A549 (cell line): ENCODE results near the gene NTHL1. TPM values are rescaled to one million over a fixed set of nuclear protein-coding genes. Genes with fewer than 3 reads are reported as not detected.

Experiments
- ATAC-seq, 2 experiments: fragments of 200-7000 bp in 1 of 2; fragments of >200 bp in 1 of 2; cut with Nextera tagmentation in 1 of 2; cut with Tn5 transposase in 1 of 2; 3 replicates each; pipeline versions ENCODE4 v1.8.0 to v1.9.1; 2018 to 2020; ENCODE audit warnings: mild to moderate bottlenecking in 1 of 2, moderate library complexity in 1 of 2
- CTCF ChIA-PET: fragments of 300-600 bp; sonication (Branson Sonifier 250); formaldehyde crosslinking; extraction: SDS; loops from one replicate; lab custom pipeline; 2021; ENCODE audit warnings: antibody characterized with exemption, inconsistent platforms; lab: Yijun Ruan, JAX
- POLR2A ChIA-PET: fragments of 350-600 bp; formaldehyde crosslinking; extraction: SDS; loops from one replicate; lab custom pipeline; 2021; ENCODE audit warnings: antibody characterized with exemption, inconsistent platforms; lab: Yijun Ruan, JAX
- DNase-seq, 2 experiments: peaks; one replicate each; pipeline versions ENCODE4 v3.0.0 to v3.0.0-alpha.2; 2011 to 2016; ENCODE audit warnings: low read depth in 1 of 2, low spot score in 1 of 2
- FAIRE-seq: peaks from 2 replicates; lab custom pipeline; 2011; peaks lifted over from hg19 to GRCh38; lab: Jason Lieb, UNC
- H3K27ac ChIP-seq, 2 experiments: fragments of >200 bp; sonication (Bioruptor Twin); formaldehyde crosslinking; 3 replicates each; pipeline ENCODE4 v1.5.1; 2016 to 2017
- H3K4me1 ChIP-seq: fragments of >200 bp; sonication (Bioruptor Twin); formaldehyde crosslinking; 3 replicates; pipeline ENCODE4 v1.6.1; 2016
- H3K4me2 ChIP-seq: fragments of >200 bp; sonication (Bioruptor Twin); formaldehyde crosslinking; 3 replicates; pipeline ENCODE4 v1.6.1; 2016
- H3K4me3 ChIP-seq: fragments of >200 bp; sonication (Bioruptor Twin); formaldehyde crosslinking; 3 replicates; pipeline ENCODE4 v1.5.1; 2016
- H3K9me3 ChIP-seq: fragments of >200 bp; sonication (Bioruptor Twin); formaldehyde crosslinking; 3 replicates; pipeline ENCODE4 v1.6.1; 2016
- ATOH8 ChIP-seq: fragments of 250-450 bp; sonication (Bioruptor Pico); IDR thresholded peaks from 2 replicates; pipeline ENCODE4 v1.5.0; 2020; ENCODE audit warnings: low read depth, mild to moderate bottlenecking, moderate library complexity
- BCL3 ChIP-seq: fragments of >200 bp; sonication (Bioruptor Twin); formaldehyde crosslinking; IDR thresholded peaks from 3 replicates; pipeline ENCODE4 v1.6.1; 2016
- CEBPB ChIP-seq, 2 experiments: fragments of >200 bp in 1 of 2; sonication (Bioruptor Twin) in 1 of 2; formaldehyde crosslinking in 1 of 2; IDR thresholded peaks; 2 replicates each; pipeline ENCODE4 v1.6.1; 2012 to 2016
- CHD2 ChIP-seq: fragments of 150-350 bp; IDR thresholded peaks from 2 replicates; pipeline ENCODE4 v1.6.1; 2014; ENCODE audit warnings: low read length; ENCODE audit not compliant: partially characterized antibody
- ELK1 ChIP-seq: fragments of 150-350 bp; IDR thresholded peaks from 2 replicates; pipeline ENCODE4 v1.6.1; 2014; ENCODE audit warnings: low read depth, mild to moderate bottlenecking, low read length
- GATA3 ChIP-seq: IDR thresholded peaks from 2 replicates; pipeline ENCODE4 v1.6.1; 2012; ENCODE audit warnings: borderline replicate concordance
- HMGXB4 ChIP-seq: fragments of 250-450 bp; sonication (Bioruptor Pico); IDR thresholded peaks from 2 replicates; pipeline ENCODE4 v1.5.0; 2021; ENCODE audit warnings: mild to moderate bottlenecking, moderate library complexity, borderline replicate concordance
- MAX ChIP-seq: IDR thresholded peaks from 2 replicates; pipeline ENCODE4 v1.6.1; 2012
- MAZ ChIP-seq: fragments of 150-350 bp; IDR thresholded peaks from 2 replicates; pipeline ENCODE4 v1.6.1; 2014; ENCODE audit warnings: antibody characterized with exemption, low read depth, low read length, borderline replicate concordance
- NFE2L2 ChIP-seq: fragments of 150-350 bp; conservative IDR thresholded peaks from 2 replicates; pipeline ENCODE4 v1.6.1; 2014; ENCODE audit warnings: low read length
- NPAS2 ChIP-seq: fragments of 250-450 bp; sonication (Bioruptor Pico); IDR thresholded peaks from 2 replicates; pipeline ENCODE4 v1.8.0; 2022; ENCODE audit warnings: mild to moderate bottlenecking, moderate library complexity, borderline replicate concordance
- PBX3 ChIP-seq: IDR thresholded peaks from 2 replicates; pipeline ENCODE4 v1.6.1; 2012
- POLR2A ChIP-seq: IDR thresholded peaks from 2 replicates; pipeline ENCODE4 v1.6.1; 2012; ENCODE audit warnings: mild to moderate bottlenecking, low read length
- POLR2AphosphoS2 ChIP-seq: conservative IDR thresholded peaks from 2 replicates; pipeline ENCODE4 v1.6.1; 2012; ENCODE audit warnings: low read length, improper control_type of control experiment, inconsistent platforms
- RARB ChIP-seq: fragments of 250-450 bp; sonication (Bioruptor Pico); IDR thresholded peaks from 2 replicates; pipeline ENCODE4 v1.8.0; 2021; ENCODE audit warnings: mild to moderate bottlenecking, moderate library complexity
- SREBF2 ChIP-seq: fragments of 450-650 bp; IDR thresholded peaks from 2 replicates; pipeline ENCODE4 v1.6.1; 2014; ENCODE audit warnings: mild to moderate bottlenecking, moderate library complexity
- USF2 ChIP-seq: fragments of 450-650 bp; IDR thresholded peaks from 2 replicates; pipeline ENCODE4 v1.6.1; 2014; ENCODE audit warnings: antibody characterized with exemption
- ZFP36 ChIP-seq: fragments of 450-650 bp; IDR thresholded peaks from 2 replicates; pipeline ENCODE4 v1.6.1; 2014; ENCODE audit warnings: borderline replicate concordance; ENCODE audit not compliant: partially characterized antibody
- WGBS: methylation state at CpG from one replicate; pipeline ENCODE4 v1.1.6; 2017; ENCODE audit errors: missing lambda C conversion rate; 5-methylcytosine and 5-hydroxymethylcytosine counted together
- polyA plus RNA-seq, 4 experiments: library from polyadenylated mRNA; depleted of rRNA in 3 of 4; stranded (reverse); fragments of >200 nt; fragmentation: RNase III in 1 of 4; extraction: RNeasy Plus Mini Kit Qiagen cat#74134 plus additional on column Dnase treatment in 1 of 4; gene quantifications; 2 replicates in 3 of 4; 3 replicates in 1 of 4; pipeline ENCODE4 v1.2.3, GENCODE V29; 2011 to 2017

NTHL1 gene
- polyA plus RNA-seq, 2 of the 4 experiments (the other 2 are of a cell fraction) = 28.8 to 42.3 TPM

- Histone ChIP-seq H3K4me3 (no peak overlapping the region), H3K4me1 (peaks cover 31% of the 10 kb centered on the region), H3K4me2 (no peak overlapping the region), H3K27ac (peak overlapping the region; percentile 11 to 88; a peak in 3 of 6 replicates), H3K9me3 (no peaks in the 10 kb centered on the region)
- ChIA-PET CTCF (interaction anchor here (0.6 to 7.8 kb wide), 9 partner anchors 9 to 425 kb away, joined by 3 to 117 read pairs (median 4); partner anchors contain the start of genes ECI1 and PKD1), POLR2A (no interaction called here)
- FAIRE-seq = no peak
- TF ChIP-seq MAZ (no peak), HMGXB4 (CRISPR knock-in tag) (no peak), NFE2L2 (no peak), CHD2 (no peak)
- ATAC-seq = no peak
- WGBS = 95% methylated on average over 7 of the region's 14 CpGs
- no peak for DNase-seq
Measured at GRCh38 chr16:2025251-2025650, 22.4 kb downstream of the NTHL1 start.

- ChIA-PET CTCF (interaction anchor here (0.6 to 7.8 kb wide), 18 partner anchors 8 to 198 kb away, joined by 3 to 117 read pairs (median 4); partner anchors contain the start of genes NTHL1, PKD1 and TSC2), POLR2A (interaction anchor here (2.7 kb wide), 1 partner anchor 131 kb away, joined by 19 read pairs; the partner anchor contains the start of gene TRAF7)
- ATAC-seq (no peak), FAIRE-seq (no peak), DNase-seq (no peak)
- TF ChIP-seq ZFP36 (no peak), CEBPB (IDR thresholded peaks at IDR 0.05) (no peak), NPAS2 (CRISPR knock-in tag) (no peak), GATA3 (no peak), HMGXB4 (CRISPR knock-in tag) (no peak), RARB (CRISPR knock-in tag) (no peak), MAX (no peak), USF2 (no peak), ELK1 (no peak), POLR2A (no peak), BCL3 (no peak), ATOH8 (CRISPR knock-in tag) (no peak), POLR2AphosphoS2 (no peak), PBX3 (no peak), MAZ (no peak), SREBF2 (no peak)
- H3K4me1 ChIP-seq = peaks cover 31% of the 10 kb centered on the region
- H3K4me3 ChIP-seq = no peak overlapping the region
- peak overlapping the region; percentile 92; the same call in 2 of the 3 replicates for H3K4me2 ChIP-seq
- peak overlapping the region; percentile 89 to 97; a peak in 5 of 6 replicates for H3K27ac ChIP-seq
- no peaks in the 10 kb centered on the region for H3K9me3 ChIP-seq
- 91% methylated on average over 12 of the region's 12 CpGs for WGBS
Measured at GRCh38 chr16:2024032-2024420, 23.6 kb downstream of the NTHL1 start.
